H1 (cell line): ENCODE results near the gene TCHP. TPM values are rescaled to one million over a fixed set of nuclear protein-coding genes. Genes with fewer than 3 reads are reported as not detected.

Experiments used
- FOSL1 ChIP-seq: IDR thresholded peaks from 2 replicates; pipeline ENCODE4 v1.6.1; 2011; ENCODE audit warnings: mild to moderate bottlenecking, low read depth, low read length, moderate library complexity; ENCODE audit not compliant: insufficient read depth
- KDM4A ChIP-seq: IDR thresholded peaks from one replicate; pipeline ENCODE4 v1.7.1; 2012; ENCODE audit warnings: low read depth, mild to moderate bottlenecking, moderate library complexity, low read length, inconsistent platforms; ENCODE audit not compliant: severe bottlenecking
- MAFK ChIP-seq: IDR thresholded peaks from 2 replicates; pipeline ENCODE4 v1.6.1; 2012; ENCODE audit warnings: low read depth, mild to moderate bottlenecking, improper control_type of control experiment, low read length
- SAP30 ChIP-seq: fragments of 300-600 bp; sonication (generic); IDR thresholded peaks from 2 replicates; pipeline ENCODE4 v1.7.1; 2012; ENCODE audit warnings: low read length, moderate library complexity, mild to moderate bottlenecking, inconsistent platforms; ENCODE audit not compliant: insufficient read depth, insufficient replicate concordance
- TAF1 ChIP-seq: IDR thresholded peaks from 2 replicates; pipeline ENCODE4 v1.6.1; 2011; ENCODE audit warnings: mild to moderate bottlenecking, low read depth, low read length
- polyA plus RNA-seq, 7 experiments: library from polyadenylated mRNA; depleted of rRNA in 3 of 7; stranded (reverse) in 5 of 7; unstranded in 2 of 7; fragments of >200 nt in 5 of 7; fragments of 200-250 nt in 2 of 7; gene quantifications; 1 replicate in 5 of 7; 2 replicates in 1 of 7; 4 replicates in 1 of 7; pipeline versions ENCODE4 v1.2.1 to v1.2.3, GENCODE V29; 2011 to 2013; ENCODE audit warnings: missing spikeins in 2 of 7, mixed read lengths in 2 of 7
- total RNA-seq: library from RNA; stranded (reverse); fragmentation: NEBNext Ultra II Directional; extraction: Animal tissue kit (Norgen Biotek cat#: 25700); gene quantifications from 2 replicates; pipeline ENCODE4 v1.2.1, GENCODE V29; 2021

TCHP gene
- total and polyA plus RNA-seq, 2 of the 8 experiments (the other 6 are each of a cell fraction or from before 2014, with no cell fraction given) = 2.8 to 4.5 TPM

DNA sequence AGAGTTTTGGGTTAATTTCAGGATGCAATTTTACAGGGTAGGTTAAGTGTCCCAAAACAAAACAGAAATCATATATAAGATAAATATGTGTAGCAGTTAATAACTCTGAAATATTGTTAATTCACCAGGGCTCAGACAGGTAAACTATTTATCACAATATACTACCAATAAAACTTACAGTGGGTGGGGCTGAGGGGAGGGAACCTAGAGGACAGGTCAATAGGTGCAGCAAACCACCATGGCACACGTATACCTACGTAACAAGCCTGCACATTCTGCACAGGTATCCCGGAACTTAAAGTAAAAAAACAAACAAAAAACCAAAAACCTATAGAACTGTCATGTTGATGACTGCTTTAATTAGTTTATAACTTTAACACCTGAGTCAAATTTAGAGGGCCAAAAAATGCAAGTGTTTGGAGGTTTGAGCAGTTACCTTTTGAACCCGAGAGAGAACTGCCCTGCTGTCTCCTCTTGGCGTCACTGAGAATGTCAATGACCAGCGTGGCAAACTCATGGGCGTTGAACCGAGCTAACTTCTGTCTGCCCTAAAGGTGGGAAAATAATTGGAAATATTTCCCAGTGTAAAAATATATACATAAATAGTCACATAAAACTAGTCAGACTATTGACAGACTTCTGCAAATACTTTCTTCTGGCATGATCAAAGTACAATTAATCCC lies 59.5 kb downstream of the TCHP start (continued):
- TF ChIP-seq SAP30 = no peak
- TF ChIP-seq MAFK = no peak
- no peak for TF ChIP-seq FOSL1
- no peak for TF ChIP-seq KDM4A
- TF ChIP-seq TAF1 = no peak
